BE2C (cell line): ENCODE data around the gene PHACTR1.

Source experiments
- DNase-seq: peaks from one replicate; pipeline ENCODE4 v3.0.0-alpha.2; 2020
- H3K27me3 ChIP-seq: fragments of 250-450 bp; sonication (Bioruptor Pico); 2 replicates; pipeline ENCODE4 v1.5.1; 2020; ENCODE audit warnings: mild to moderate bottlenecking
- H3K36me3 ChIP-seq: fragments of 250-450 bp; sonication (Bioruptor Pico); 2 replicates; pipeline ENCODE4 v1.5.1; 2020; ENCODE audit warnings: mild to moderate bottlenecking
- H3K4me1 ChIP-seq: fragments of 250-450 bp; sonication (Bioruptor Pico); 2 replicates; pipeline ENCODE4 v1.5.1; 2020
- H3K4me3 ChIP-seq: 2 replicates; pipeline ENCODE4 v1.5.1; 2011; ENCODE audit warnings: low read depth, low read length
- H3K9me3 ChIP-seq: fragments of 250-450 bp; sonication (Bioruptor Pico); 2 replicates; pipeline ENCODE4 v1.5.1; 2020
- TF ChIP-seq, protein P1 (sequence below): IDR thresholded peaks from 2 replicates; pipeline ENCODE4 v1.5.1; 2012; ENCODE audit warnings: mild to moderate bottlenecking, low read depth, low read length

Gene PHACTR1

DNA sequence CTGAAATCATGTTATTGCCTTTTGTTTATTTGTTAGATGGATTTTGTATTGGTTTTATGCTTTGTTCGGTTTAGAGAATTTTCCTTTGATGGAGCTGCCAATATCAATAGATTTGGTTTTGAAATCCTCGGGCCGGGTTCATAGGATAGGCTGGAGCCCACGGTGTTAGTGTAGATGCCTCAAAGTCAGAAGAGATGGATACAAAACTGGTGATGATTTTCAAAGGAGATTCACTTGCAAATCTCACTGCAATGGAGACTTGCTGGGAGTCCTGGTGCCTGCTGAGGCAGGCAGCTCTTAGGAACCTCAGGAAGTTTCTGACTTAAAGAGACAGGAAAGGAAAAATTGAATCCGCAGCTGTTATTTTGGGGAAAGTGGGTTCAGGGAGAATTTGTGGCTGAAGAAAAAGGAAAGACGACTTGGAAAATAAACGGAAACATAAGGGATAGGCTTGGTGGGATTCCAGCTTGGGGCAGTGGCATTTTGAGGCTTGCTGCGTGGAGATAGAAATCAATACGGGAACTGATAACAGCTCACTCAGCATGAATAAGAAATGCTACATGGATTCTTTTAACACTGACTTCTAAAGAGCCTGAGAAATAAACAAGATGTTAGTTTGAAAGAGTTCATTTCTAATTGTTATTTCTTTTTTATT, 241.6 kb downstream of the PHACTR1 start:
- H3K27me3 ChIP-seq, result 0 out of 2 replicates have a peak, but pooled peaks cover 6% of the 10 kb centered on the region
- H3K4me3 ChIP-seq, result peak overlapping the region; percentile 52
- DNase-seq, result no peak

DNA sequence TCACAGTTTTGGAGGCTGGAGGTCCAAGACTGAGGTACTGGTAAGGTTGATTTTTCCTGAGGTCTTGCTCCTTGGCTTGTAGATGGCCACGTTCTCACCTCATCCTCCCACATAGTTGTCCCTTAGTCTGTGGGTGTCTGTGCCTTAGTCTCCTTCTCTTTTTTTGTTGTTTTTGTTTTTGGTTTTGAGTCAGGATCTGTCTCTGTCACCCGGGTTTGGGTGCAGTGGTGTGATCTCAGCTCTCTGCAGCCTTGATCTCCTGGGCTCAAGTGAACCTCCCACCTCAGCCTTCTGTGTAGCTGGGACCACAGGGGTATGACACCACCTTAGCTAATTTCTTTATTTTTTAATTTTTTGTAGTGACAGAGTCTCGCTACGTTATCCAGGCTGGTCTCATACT, 245.2 kb downstream of the PHACTR1 start:
- Histone ChIP-seq H3K36me3 (no peaks in the 10 kb centered on the region), H3K4me3 (no peak overlapping the region), H3K27me3 (0 out of 2 replicates have a peak, but pooled peaks cover 6% of the 10 kb centered on the region), H3K9me3 (no peaks in the 10 kb centered on the region), H3K4me1 (no peaks in the 10 kb centered on the region)
- TF ChIP-seq, protein P1, sequence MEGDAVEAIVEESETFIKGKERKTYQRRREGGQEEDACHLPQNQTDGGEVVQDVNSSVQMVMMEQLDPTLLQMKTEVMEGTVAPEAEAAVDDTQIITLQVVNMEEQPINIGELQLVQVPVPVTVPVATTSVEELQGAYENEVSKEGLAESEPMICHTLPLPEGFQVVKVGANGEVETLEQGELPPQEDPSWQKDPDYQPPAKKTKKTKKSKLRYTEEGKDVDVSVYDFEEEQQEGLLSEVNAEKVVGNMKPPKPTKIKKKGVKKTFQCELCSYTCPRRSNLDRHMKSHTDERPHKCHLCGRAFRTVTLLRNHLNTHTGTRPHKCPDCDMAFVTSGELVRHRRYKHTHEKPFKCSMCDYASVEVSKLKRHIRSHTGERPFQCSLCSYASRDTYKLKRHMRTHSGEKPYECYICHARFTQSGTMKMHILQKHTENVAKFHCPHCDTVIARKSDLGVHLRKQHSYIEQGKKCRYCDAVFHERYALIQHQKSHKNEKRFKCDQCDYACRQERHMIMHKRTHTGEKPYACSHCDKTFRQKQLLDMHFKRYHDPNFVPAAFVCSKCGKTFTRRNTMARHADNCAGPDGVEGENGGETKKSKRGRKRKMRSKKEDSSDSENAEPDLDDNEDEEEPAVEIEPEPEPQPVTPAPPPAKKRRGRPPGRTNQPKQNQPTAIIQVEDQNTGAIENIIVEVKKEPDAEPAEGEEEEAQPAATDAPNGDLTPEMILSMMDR, result no peak
- DNase-seq, result no peak

More for the DNA sequence above, 241.6 kb downstream of the PHACTR1 start:
- Histone ChIP-seq H3K4me1 (no peaks in the 10 kb centered on the region), H3K9me3 (no peaks in the 10 kb centered on the region), H3K36me3 (no peaks in the 10 kb centered on the region)
- TF ChIP-seq, protein P1, result no peak

DNA sequence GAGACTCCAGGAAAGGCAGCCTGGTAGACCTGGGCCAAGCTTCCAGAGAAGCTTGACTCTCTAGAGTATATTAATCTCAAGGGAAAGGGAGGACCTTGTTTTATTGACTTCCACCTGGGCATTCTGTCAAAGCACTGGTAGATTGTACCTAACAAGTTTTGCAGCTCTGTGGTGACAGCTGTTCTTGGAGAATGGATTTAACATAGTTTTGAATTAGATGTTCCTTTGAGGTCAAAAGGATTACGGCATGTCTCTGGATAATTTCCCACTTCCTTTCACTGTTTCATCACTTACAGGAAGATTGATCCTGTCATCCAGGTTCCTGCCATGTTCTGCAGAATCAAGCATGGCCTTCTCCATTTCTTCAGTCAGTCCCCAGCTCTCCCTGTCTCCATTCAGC, 246.0 kb downstream of the PHACTR1 start:
- Histone ChIP-seq H3K36me3 (no peaks in the 10 kb centered on the region), H3K9me3 (no peaks in the 10 kb centered on the region), H3K27me3 (0 out of 2 replicates have a peak, but pooled peaks cover 4% of the 10 kb centered on the region), H3K4me3 (no peak overlapping the region), H3K4me1 (no peaks in the 10 kb centered on the region)
- DNase-seq, result no peak
- TF ChIP-seq, protein P1, result no peak

DNA sequence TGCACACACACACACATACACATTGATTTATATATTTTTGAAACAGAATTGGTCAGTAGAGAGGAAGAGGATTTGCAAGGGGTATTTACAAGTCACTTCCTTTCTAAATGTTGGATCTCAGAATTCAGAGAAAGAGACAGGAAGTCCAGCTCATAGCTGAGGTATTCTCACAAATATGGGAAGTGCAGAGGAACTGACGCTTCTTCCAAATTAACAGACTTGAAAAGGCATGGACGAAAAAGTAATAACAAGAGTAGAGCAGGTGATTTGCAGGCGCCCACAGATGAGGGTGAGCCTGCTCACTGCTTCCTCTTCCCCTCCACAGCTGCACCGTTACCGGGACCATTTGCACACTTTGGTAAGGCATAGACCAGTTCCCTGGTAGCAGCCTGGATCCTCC, 246.4 kb downstream of the PHACTR1 start:
- H3K4me1 ChIP-seq, result no peaks in the 10 kb centered on the region
- H3K36me3 ChIP-seq, result no peaks in the 10 kb centered on the region
- no peaks in the 10 kb centered on the region for H3K9me3 ChIP-seq
- no peak for DNase-seq
- TF ChIP-seq, protein P1, result no peak
- 0 out of 2 replicates have a peak, but pooled peaks cover 2% of the 10 kb centered on the region for H3K27me3 ChIP-seq
- no peak overlapping the region for H3K4me3 ChIP-seq

DNA sequence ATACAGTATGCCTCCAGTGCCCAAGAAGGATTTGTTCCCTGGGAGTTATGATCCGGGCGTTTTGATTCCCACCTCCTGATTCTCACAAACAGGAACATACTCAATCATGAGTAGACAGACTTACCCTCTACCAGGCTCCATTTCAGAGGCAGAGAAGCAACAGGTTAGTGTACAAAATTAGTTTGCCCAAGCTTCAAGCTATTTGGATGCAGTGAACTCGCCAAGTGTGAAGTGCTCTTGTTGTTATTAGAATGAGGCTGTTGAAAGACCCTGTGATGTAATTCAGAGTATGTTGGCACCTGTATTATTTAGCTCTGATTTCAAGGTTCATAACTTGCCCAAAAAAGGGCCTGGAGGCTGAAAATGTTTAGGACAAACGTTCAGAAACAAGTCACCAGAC, 247.0 kb downstream of the PHACTR1 start:
- no peak for DNase-seq
- no peaks in the 10 kb centered on the region for H3K9me3 ChIP-seq
- TF ChIP-seq, protein P1, result no peak
- H3K4me3 ChIP-seq, result no peak overlapping the region
- no peaks in the 10 kb centered on the region for H3K27me3 ChIP-seq
- no peaks in the 10 kb centered on the region for H3K4me1 ChIP-seq
- H3K36me3 ChIP-seq, result no peaks in the 10 kb centered on the region

DNA sequence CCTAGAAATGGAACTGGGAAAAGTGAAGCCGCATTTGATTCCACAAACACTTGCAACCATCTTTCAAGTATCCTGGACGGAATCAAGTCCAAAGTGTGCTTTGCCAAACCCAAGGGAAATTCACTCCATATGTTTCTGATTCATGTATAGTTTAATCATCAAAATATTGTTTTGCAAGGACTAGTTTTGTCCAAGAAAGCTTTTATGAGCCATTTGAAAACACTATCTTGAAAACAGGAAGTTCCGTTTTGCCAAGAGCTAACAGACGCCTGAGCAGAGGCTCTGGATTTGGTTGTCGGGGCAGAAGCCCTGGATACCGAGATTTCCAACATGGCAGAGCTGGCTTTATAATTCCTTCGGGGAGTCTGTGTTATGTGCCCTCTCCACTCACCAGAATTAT, 251.1 kb downstream of the PHACTR1 start:
- Histone ChIP-seq H3K4me3 (no peak overlapping the region), H3K4me1 (no peaks in the 10 kb centered on the region), H3K36me3 (no peaks in the 10 kb centered on the region), H3K9me3 (no peaks in the 10 kb centered on the region), H3K27me3 (no peaks in the 10 kb centered on the region)
- TF ChIP-seq, protein P1, result no peak
- no peak for DNase-seq
